Measurements from ENCODE around the gene BRD7.

BRD7 gene

GRCh38 chr16:50316102-50316847, 52.5 kb downstream of the BRD7 start (continued):
- TF ChIP-seq ZNF366 (tag by site-specific recombination; conservative IDR thresholded peaks at IDR 0.05) (no peak), ZNF768 (tag by site-specific recombination; IDR thresholded peaks at IDR 0.05) (no peak)

GRCh38 chr16:50315346-50315997, 53.3 kb downstream of the BRD7 start:
- TF ChIP-seq GLIS1 (tag by site-specific recombination; IDR thresholded peaks at IDR 0.05) = peak; percentile 55
- no peak for TF ChIP-seq ZNF335 (tag by site-specific recombination; conservative IDR thresholded peaks at IDR 0.05)
- no peak overlapping the region for H3K27ac ChIP-seq (ENCODE audit: extremely low read depth, low read depth, low read length)
- H3K9me3 ChIP-seq (ENCODE audit: control insufficient read depth, insufficient read depth, low read depth, low read length) = no peaks in the 10 kb centered on the region
- H3K4me3 ChIP-seq (ENCODE audit: low read depth, low read length) = no peak overlapping the region
- H3K36me3 ChIP-seq (ENCODE audit: control insufficient read depth in 2 of 2, insufficient read depth in 1 of 2, low read length in 2 of 2) = peaks cover 0 to 86% of the 10 kb centered on the region in 2 experiments
- no peaks in the 10 kb centered on the region for H3K4me1 ChIP-seq (ENCODE audit: control insufficient read depth, insufficient read depth, low read length)
- POLR2A ChIA-PET = no interaction called here
- CTCF ChIA-PET = interaction anchor here (0.6 to 3.0 kb wide), 3 partner anchors 11 to 109 kb away, joined by 3 to 14 read pairs (median 4); no protein-coding TSS in a partner anchor

- Histone ChIP-seq H3K36me3 (ENCODE audit: control insufficient read depth in 2 of 2, insufficient read depth in 1 of 2, low read length in 2 of 2) (peaks cover 0 to 78% of the 10 kb centered on the region in 2 experiments), H3K4me3 (ENCODE audit: low read depth, low read length) (no peak overlapping the region), H3K4me1 (ENCODE audit: control insufficient read depth, insufficient read depth, low read length) (no peaks in the 10 kb centered on the region), H3K9me3 (ENCODE audit: control insufficient read depth, insufficient read depth, low read depth, low read length) (no peaks in the 10 kb centered on the region), H3K27ac (ENCODE audit: extremely low read depth, low read depth, low read length) (no peak overlapping the region)
- CTCF ChIA-PET = interaction anchor here (0.6 kb wide), 2 partner anchors 108 to 290 kb away, joined by 3 to 4 read pairs; partner anchors contain the start of gene CNEP1R1
- TF ChIP-seq ZNF19 (tag by site-specific recombination; IDR thresholded peaks at IDR 0.05; ENCODE audit: low read depth) (no peak), ZSCAN23 (tag by site-specific recombination; IDR thresholded peaks at IDR 0.05) (no peak), KLF8 (tag by site-specific recombination; IDR thresholded peaks at IDR 0.05) (no peak), TRIM28 (IDR thresholded peaks at IDR 0.05; ENCODE audit: borderline replicate concordance, low read length) (no peak)
- POLR2A ChIA-PET = no interaction called here
Observed at GRCh38 chr16:50314665-50315064, 54.1 kb downstream of the BRD7 start.

GRCh38 chr16:50313596-50314478, 55.0 kb downstream of the BRD7 start:
- Histone ChIP-seq H3K36me3 (ENCODE audit: control insufficient read depth in 2 of 2, insufficient read depth in 1 of 2, low read length in 2 of 2) (peaks cover 0 to 70% of the 10 kb centered on the region in 2 experiments), H3K27ac (ENCODE audit: extremely low read depth, low read depth, low read length) (no peak overlapping the region), H3K4me3 (ENCODE audit: low read depth, low read length) (no peak overlapping the region), H3K4me1 (ENCODE audit: control insufficient read depth, insufficient read depth, low read length) (no peaks in the 10 kb centered on the region), H3K9me3 (ENCODE audit: control insufficient read depth, insufficient read depth, low read depth, low read length) (no peaks in the 10 kb centered on the region)
- POLR2A ChIA-PET = no interaction called here
- CTCF ChIA-PET = interaction anchor here (0.5 to 1.8 kb wide), 6 partner anchors 9 to 493 kb away, joined by 3 to 5 read pairs (median 3); partner anchors contain the start of gene CNEP1R1
- TF ChIP-seq ZNF670 (tag by site-specific recombination; IDR thresholded peaks at IDR 0.05; ENCODE audit: low read depth) (no peak), ZIC2 (tag by site-specific recombination; IDR thresholded peaks at IDR 0.05) (no peak), ZNF529 (tag by site-specific recombination; IDR thresholded peaks at IDR 0.05; ENCODE audit: insufficient replicate concordance) (no peak), ZNF426 (tag by site-specific recombination; IDR thresholded peaks at IDR 0.05) (no peak), YY2 (tag by site-specific recombination; IDR thresholded peaks at IDR 0.05) (no peak), ZNF501 (tag by site-specific recombination; IDR thresholded peaks at IDR 0.05) (no peak), ZNF837 (tag by site-specific recombination; IDR thresholded peaks at IDR 0.05) (no peak)

Measured in HEK293 (cell line).